ENCODE data around the gene EFCAB3.
"Not testable (repeated sequence)": the region's sequence is repeated elsewhere in the genome, so short reads cannot be mapped to it uniquely, and the experiment has no call there.

GRCh38 chr17:62445791-62446190 lies 65.4 kb downstream of the EFCAB3 start:
- TF ChIP-seq ZSCAN18 (CRISPR knock-in tag; IDR thresholded peaks at IDR 0.05); ZNF263 (CRISPR knock-in tag; IDR thresholded peaks at IDR 0.05; ENCODE audit: low read depth); MAX (CRISPR knock-in tag; IDR thresholded peaks at IDR 0.05); TCF7 (CRISPR knock-in tag; IDR thresholded peaks at IDR 0.05; ENCODE audit: low read depth); JUN (CRISPR knock-in tag; IDR thresholded peaks at IDR 0.05); CREB1 (CRISPR knock-in tag; IDR thresholded peaks at IDR 0.05); IRF2 (CRISPR knock-in tag; IDR thresholded peaks at IDR 0.05; ENCODE audit: borderline replicate concordance, low read depth); HMGXB4 (CRISPR knock-in tag; IDR thresholded peaks at IDR 0.05): not testable (repeated sequence)
- TF ChIP-seq, protein P1, sequence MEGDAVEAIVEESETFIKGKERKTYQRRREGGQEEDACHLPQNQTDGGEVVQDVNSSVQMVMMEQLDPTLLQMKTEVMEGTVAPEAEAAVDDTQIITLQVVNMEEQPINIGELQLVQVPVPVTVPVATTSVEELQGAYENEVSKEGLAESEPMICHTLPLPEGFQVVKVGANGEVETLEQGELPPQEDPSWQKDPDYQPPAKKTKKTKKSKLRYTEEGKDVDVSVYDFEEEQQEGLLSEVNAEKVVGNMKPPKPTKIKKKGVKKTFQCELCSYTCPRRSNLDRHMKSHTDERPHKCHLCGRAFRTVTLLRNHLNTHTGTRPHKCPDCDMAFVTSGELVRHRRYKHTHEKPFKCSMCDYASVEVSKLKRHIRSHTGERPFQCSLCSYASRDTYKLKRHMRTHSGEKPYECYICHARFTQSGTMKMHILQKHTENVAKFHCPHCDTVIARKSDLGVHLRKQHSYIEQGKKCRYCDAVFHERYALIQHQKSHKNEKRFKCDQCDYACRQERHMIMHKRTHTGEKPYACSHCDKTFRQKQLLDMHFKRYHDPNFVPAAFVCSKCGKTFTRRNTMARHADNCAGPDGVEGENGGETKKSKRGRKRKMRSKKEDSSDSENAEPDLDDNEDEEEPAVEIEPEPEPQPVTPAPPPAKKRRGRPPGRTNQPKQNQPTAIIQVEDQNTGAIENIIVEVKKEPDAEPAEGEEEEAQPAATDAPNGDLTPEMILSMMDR (IDR thresholded peaks at IDR 0.05), result not testable (repeated sequence)
- TF ChIP-seq, protein P2, sequence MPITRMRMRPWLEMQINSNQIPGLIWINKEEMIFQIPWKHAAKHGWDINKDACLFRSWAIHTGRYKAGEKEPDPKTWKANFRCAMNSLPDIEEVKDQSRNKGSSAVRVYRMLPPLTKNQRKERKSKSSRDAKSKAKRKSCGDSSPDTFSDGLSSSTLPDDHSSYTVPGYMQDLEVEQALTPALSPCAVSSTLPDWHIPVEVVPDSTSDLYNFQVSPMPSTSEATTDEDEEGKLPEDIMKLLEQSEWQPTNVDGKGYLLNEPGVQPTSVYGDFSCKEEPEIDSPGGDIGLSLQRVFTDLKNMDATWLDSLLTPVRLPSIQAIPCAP (CRISPR knock-in tag; IDR thresholded peaks at IDR 0.05), result not testable (repeated sequence)
- TF ChIP-seq, protein P3, sequence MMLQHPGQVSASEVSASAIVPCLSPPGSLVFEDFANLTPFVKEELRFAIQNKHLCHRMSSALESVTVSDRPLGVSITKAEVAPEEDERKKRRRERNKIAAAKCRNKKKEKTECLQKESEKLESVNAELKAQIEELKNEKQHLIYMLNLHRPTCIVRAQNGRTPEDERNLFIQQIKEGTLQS (CRISPR knock-in tag; conservative IDR thresholded peaks at IDR 0.05), result not testable (repeated sequence)
